SK-N-SH (cell line): Measurements from ENCODE around the gene EDEM3. TPM values are rescaled to one million over a fixed set of nuclear protein-coding genes. Genes with fewer than 3 reads are reported as not detected.

Experiments used
- CTCF ChIA-PET: fragments of 300-600, 350-600 bp; formaldehyde crosslinking; extraction: SDS; loops from one replicate; lab custom pipeline; 2021; lab: Yijun Ruan, JAX
- POLR2A ChIA-PET: fragments of 350-600 bp; sonication (Branson Sonifier 250); formaldehyde crosslinking; extraction: SDS; loops from one replicate; lab custom pipeline; 2020; ENCODE audit warnings: antibody characterized with exemption, inconsistent platforms; lab: Yijun Ruan, JAX
- DNase-seq: peaks from one replicate; pipeline ENCODE4 v3.0.0; 2012
- H2AFZ ChIP-seq: fragments of 200-600 bp; sonication (generic); 2 replicates; pipeline ENCODE4 v1.8.1; 2016; ENCODE audit warnings: antibody characterized with exemption, mild to moderate bottlenecking, low read depth
- H3F3A ChIP-seq: fragments of 200-600 bp; sonication (generic); replicated peaks from 2 replicates; pipeline ENCODE3; 2016; ENCODE audit warnings: antibody characterized with exemption, mild to moderate bottlenecking; ENCODE audit not compliant: insufficient read depth
- H3K27ac ChIP-seq, 2 experiments: fragments of 200-500 bp in 1 of 2; fragments of 200-600 bp in 1 of 2; sonication (Bioruptor generic) in 1 of 2; sonication (generic), shearing (Covaris generic) in 1 of 2; 2 replicates each; pipeline versions ENCODE4 v1.5.1 to v1.6.1; 2014 to 2016; ENCODE audit warnings: low read depth in 2 of 2, inconsistent platforms in 1 of 2, low read length in 1 of 2, mild to moderate bottlenecking in 1 of 2, mixed read lengths in 1 of 2
- H3K27me3 ChIP-seq: fragments of 200-600 bp; sonication (generic), shearing (Covaris generic); 2 replicates; pipeline ENCODE4 v1.6.1; 2016; ENCODE audit warnings: mixed run types; ENCODE audit not compliant: insufficient read depth
- H3K36me3 ChIP-seq, 2 experiments: fragments of 200-500 bp in 1 of 2; fragments of 200-600 bp in 1 of 2; sonication (Bioruptor generic) in 1 of 2; sonication (generic) in 1 of 2; replicated peaks in 1 of 2; 2 replicates each; pipeline versions ENCODE3 to v1.5.1; 2014 to 2016; ENCODE audit warnings: low read length in 1 of 2, mild to moderate bottlenecking in 1 of 2; ENCODE audit not compliant: insufficient read depth in 2 of 2, control insufficient read depth in 1 of 2
- H3K4me1 ChIP-seq, 2 experiments: fragments of 200-500 bp in 1 of 2; fragments of 200-600 bp in 1 of 2; sonication (Bioruptor generic) in 1 of 2; sonication (generic), shearing (Covaris generic) in 1 of 2; 2 replicates each; pipeline versions ENCODE4 v1.5.1 to v1.6.1; 2014 to 2016; ENCODE audit warnings: low read depth in 1 of 2, low read length in 1 of 2, mixed run types in 1 of 2; ENCODE audit not compliant: insufficient read depth in 2 of 2, control insufficient read depth in 1 of 2
- H3K4me2 ChIP-seq: fragments of 200-600 bp; sonication (generic), shearing (Covaris generic); 2 replicates; pipeline ENCODE4 v1.6.1; 2017; ENCODE audit warnings: mixed run types
- H3K4me3 ChIP-seq, 2 experiments: fragments of 200-500 bp in 1 of 2; fragments of 200-600 bp in 1 of 2; sonication (Bioruptor generic) in 1 of 2; sonication (generic), shearing (Covaris generic) in 1 of 2; 2 replicates each; pipeline versions ENCODE4 v1.5.1 to v1.8.1; 2014 to 2016; ENCODE audit warnings: low read depth in 2 of 2, inconsistent platforms in 1 of 2, low read length in 1 of 2, mild to moderate bottlenecking in 1 of 2, mixed read lengths in 1 of 2, moderate library complexity in 1 of 2
- H3K79me2 ChIP-seq: fragments of 200-600 bp; sonication (generic); 2 replicates; pipeline ENCODE4 v1.8.1; 2017; ENCODE audit warnings: mild to moderate bottlenecking; ENCODE audit not compliant: insufficient read depth
- H3K9ac ChIP-seq: fragments of 200-600 bp; sonication (generic); 2 replicates; pipeline ENCODE4 v1.6.1; 2017; ENCODE audit warnings: mixed run types
- H3K9me2 ChIP-seq: fragments of 200-600 bp; sonication (generic); 2 replicates; pipeline ENCODE4 v1.6.1; 2017; ENCODE audit warnings: mixed run types
- H3K9me3 ChIP-seq: fragments of 200-600 bp; sonication (generic); 2 replicates; pipeline ENCODE4 v1.6.1; 2017; ENCODE audit warnings: mixed run types, mild to moderate bottlenecking, moderate library complexity
- H4K20me1 ChIP-seq: fragments of 200-600 bp; sonication (generic); 2 replicates; pipeline ENCODE4 v1.6.1; 2017; ENCODE audit warnings: mild to moderate bottlenecking, mixed run types; ENCODE audit not compliant: insufficient read depth
- CHD2 ChIP-seq: fragments of 150-350 bp; IDR thresholded peaks from 2 replicates; pipeline ENCODE4 v1.6.1; 2018; ENCODE audit warnings: low read length; ENCODE audit not compliant: partially characterized antibody
- EP300 ChIP-seq, 2 experiments: IDR thresholded peaks; 2 replicates each; pipeline versions ENCODE4 v1.4.0 to v1.6.1; 2012; ENCODE audit warnings: borderline replicate concordance in 1 of 2, low read depth in 1 of 2, low read length in 1 of 2
- EZH2phosphoT487 ChIP-seq: fragments of 200-600 bp; sonication (generic); IDR thresholded peaks from 2 replicates; pipeline ENCODE4 v1.6.1; 2017; ENCODE audit warnings: low read depth, mixed run types, mild to moderate bottlenecking, antibody characterized with exemption, moderate library complexity, borderline replicate concordance
- FOSL2 ChIP-seq: IDR thresholded peaks from 2 replicates; pipeline ENCODE4 v1.4.0; 2012; ENCODE audit warnings: low read depth, mild to moderate bottlenecking, moderate library complexity, borderline replicate concordance
- JUND ChIP-seq: IDR thresholded peaks from 2 replicates; pipeline ENCODE4 v1.4.0; 2012
- MEF2A ChIP-seq: IDR thresholded peaks from 2 replicates; pipeline ENCODE4 v1.4.0; 2012; ENCODE audit warnings: low read depth, borderline replicate concordance
- NRF1 ChIP-seq: IDR thresholded peaks from 2 replicates; pipeline ENCODE4 v1.6.1; 2012; ENCODE audit warnings: low read depth, mild to moderate bottlenecking, low read length
- RXRA ChIP-seq: IDR thresholded peaks from 2 replicates; pipeline ENCODE4 v1.4.0; 2012; ENCODE audit warnings: low read depth, mild to moderate bottlenecking, borderline replicate concordance
- SIN3A ChIP-seq: IDR thresholded peaks from 2 replicates; pipeline ENCODE4 v1.6.1; 2012; ENCODE audit warnings: low read depth, mild to moderate bottlenecking, low read length, moderate library complexity, borderline replicate concordance
- TCF12 ChIP-seq: IDR thresholded peaks from 2 replicates; pipeline ENCODE4 v1.4.0; 2012
- TEAD4 ChIP-seq: IDR thresholded peaks from 2 replicates; pipeline ENCODE4 v1.4.0; 2012; ENCODE audit warnings: mild to moderate bottlenecking, borderline replicate concordance; ENCODE audit not compliant: insufficient read depth
- WGBS: methylation state at CpG from one replicate; pipeline ENCODE4 v1.1.6; 2017; ENCODE audit warnings: low lambda C conversion rate; 5-methylcytosine and 5-hydroxymethylcytosine counted together
- polyA plus RNA-seq, 3 experiments: library from polyadenylated mRNA; depleted of rRNA; stranded (reverse); fragments of >200 nt; gene quantifications; 2 replicates each; pipeline ENCODE4 v1.2.3, GENCODE V29; 2012
- TF ChIP-seq, protein P1 (sequence below): fragments of 200-600 bp; sonication (generic); IDR thresholded peaks from 2 replicates; pipeline ENCODE4 v1.6.1; 2017; ENCODE audit warnings: antibody characterized with exemption, mild to moderate bottlenecking, moderate library complexity
- TF ChIP-seq, protein P2 (sequence below): IDR thresholded peaks from 2 replicates; pipeline ENCODE4 v1.6.1; 2012; ENCODE audit warnings: mild to moderate bottlenecking, low read depth, low read length, moderate library complexity
- TF ChIP-seq, protein P3 (sequence below): IDR thresholded peaks from 2 replicates; pipeline ENCODE4; 2012
- TF ChIP-seq, protein P4 (sequence below): IDR thresholded peaks from 2 replicates; pipeline ENCODE4 v1.4.0; 2012; ENCODE audit warnings: low read depth

Gene EDEM3
- polyA plus RNA-seq, 1 of the 3 experiments (the other 2 are of a cell fraction) = 28.6 TPM

DNA sequence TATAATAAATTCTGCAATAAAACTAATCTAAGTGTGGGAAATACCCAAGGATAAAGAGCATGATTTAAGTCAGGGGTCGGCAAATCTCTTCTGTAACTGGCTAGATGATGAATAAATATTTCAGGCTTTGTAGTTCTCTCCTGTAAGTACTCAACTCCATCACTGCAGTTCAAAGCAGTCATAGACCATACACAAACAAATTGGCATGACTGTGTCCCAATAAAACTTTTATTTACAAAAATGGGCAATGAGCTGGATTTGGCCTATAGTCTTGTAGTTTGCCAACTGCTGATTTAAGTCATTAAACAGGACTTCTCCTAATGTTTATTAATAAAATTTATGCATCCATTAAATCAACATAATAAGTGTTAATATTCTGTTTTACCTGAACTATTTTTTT, 49.4 kb downstream of the EDEM3 start:
- TF ChIP-seq TCF12 = no peak
- TF ChIP-seq TEAD4 = no peak
- TF ChIP-seq, protein P1, sequence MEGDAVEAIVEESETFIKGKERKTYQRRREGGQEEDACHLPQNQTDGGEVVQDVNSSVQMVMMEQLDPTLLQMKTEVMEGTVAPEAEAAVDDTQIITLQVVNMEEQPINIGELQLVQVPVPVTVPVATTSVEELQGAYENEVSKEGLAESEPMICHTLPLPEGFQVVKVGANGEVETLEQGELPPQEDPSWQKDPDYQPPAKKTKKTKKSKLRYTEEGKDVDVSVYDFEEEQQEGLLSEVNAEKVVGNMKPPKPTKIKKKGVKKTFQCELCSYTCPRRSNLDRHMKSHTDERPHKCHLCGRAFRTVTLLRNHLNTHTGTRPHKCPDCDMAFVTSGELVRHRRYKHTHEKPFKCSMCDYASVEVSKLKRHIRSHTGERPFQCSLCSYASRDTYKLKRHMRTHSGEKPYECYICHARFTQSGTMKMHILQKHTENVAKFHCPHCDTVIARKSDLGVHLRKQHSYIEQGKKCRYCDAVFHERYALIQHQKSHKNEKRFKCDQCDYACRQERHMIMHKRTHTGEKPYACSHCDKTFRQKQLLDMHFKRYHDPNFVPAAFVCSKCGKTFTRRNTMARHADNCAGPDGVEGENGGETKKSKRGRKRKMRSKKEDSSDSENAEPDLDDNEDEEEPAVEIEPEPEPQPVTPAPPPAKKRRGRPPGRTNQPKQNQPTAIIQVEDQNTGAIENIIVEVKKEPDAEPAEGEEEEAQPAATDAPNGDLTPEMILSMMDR = no peak
- no peak for TF ChIP-seq NRF1
- TF ChIP-seq RXRA = no peak
- TF ChIP-seq MEF2A = no peak
- no peak for TF ChIP-seq FOSL2
- no peak for TF ChIP-seq EZH2phosphoT487
- no peak for TF ChIP-seq SIN3A
- TF ChIP-seq, protein P2, sequence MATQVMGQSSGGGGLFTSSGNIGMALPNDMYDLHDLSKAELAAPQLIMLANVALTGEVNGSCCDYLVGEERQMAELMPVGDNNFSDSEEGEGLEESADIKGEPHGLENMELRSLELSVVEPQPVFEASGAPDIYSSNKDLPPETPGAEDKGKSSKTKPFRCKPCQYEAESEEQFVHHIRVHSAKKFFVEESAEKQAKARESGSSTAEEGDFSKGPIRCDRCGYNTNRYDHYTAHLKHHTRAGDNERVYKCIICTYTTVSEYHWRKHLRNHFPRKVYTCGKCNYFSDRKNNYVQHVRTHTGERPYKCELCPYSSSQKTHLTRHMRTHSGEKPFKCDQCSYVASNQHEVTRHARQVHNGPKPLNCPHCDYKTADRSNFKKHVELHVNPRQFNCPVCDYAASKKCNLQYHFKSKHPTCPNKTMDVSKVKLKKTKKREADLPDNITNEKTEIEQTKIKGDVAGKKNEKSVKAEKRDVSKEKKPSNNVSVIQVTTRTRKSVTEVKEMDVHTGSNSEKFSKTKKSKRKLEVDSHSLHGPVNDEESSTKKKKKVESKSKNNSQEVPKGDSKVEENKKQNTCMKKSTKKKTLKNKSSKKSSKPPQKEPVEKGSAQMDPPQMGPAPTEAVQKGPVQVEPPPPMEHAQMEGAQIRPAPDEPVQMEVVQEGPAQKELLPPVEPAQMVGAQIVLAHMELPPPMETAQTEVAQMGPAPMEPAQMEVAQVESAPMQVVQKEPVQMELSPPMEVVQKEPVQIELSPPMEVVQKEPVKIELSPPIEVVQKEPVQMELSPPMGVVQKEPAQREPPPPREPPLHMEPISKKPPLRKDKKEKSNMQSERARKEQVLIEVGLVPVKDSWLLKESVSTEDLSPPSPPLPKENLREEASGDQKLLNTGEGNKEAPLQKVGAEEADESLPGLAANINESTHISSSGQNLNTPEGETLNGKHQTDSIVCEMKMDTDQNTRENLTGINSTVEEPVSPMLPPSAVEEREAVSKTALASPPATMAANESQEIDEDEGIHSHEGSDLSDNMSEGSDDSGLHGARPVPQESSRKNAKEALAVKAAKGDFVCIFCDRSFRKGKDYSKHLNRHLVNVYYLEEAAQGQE = no peak
- TF ChIP-seq, protein P3, sequence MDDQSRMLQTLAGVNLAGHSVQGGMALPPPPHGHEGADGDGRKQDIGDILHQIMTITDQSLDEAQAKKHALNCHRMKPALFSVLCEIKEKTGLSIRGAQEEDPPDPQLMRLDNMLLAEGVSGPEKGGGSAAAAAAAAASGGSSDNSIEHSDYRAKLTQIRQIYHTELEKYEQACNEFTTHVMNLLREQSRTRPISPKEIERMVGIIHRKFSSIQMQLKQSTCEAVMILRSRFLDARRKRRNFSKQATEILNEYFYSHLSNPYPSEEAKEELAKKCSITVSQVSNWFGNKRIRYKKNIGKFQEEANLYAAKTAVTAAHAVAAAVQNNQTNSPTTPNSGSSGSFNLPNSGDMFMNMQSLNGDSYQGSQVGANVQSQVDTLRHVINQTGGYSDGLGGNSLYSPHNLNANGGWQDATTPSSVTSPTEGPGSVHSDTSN = no peak
- TF ChIP-seq EP300 (IDR thresholded peaks at IDR 0.05; ENCODE audit: borderline replicate concordance in 1 of 2, low read depth in 1 of 2, low read length in 1 of 2) = no peak
- no peak for TF ChIP-seq JUND
- TF ChIP-seq, protein P4, sequence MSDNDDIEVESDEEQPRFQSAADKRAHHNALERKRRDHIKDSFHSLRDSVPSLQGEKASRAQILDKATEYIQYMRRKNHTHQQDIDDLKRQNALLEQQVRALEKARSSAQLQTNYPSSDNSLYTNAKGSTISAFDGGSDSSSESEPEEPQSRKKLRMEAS = no peak
- TF ChIP-seq CHD2 = no peak
- H3K4me2 ChIP-seq = no peak overlapping the region
- peaks cover 85 to 92% of the 10 kb centered on the region in 2 experiments for H3K36me3 ChIP-seq
- H3K27ac ChIP-seq = no peak overlapping the region
- no peaks in the 10 kb centered on the region for H3K79me2 ChIP-seq
- H3K4me1 ChIP-seq = no peaks in the 10 kb centered on the region; a peak in 1 of 4 replicates
- 100% methylated on average over 1 of the region's 1 CpG for WGBS
- H3F3A ChIP-seq = no peaks in the 10 kb centered on the region
- no peaks in the 10 kb centered on the region for H3K27me3 ChIP-seq
- no peak for DNase-seq
- H4K20me1 ChIP-seq = no peaks in the 10 kb centered on the region
- no peak overlapping the region for H2AFZ ChIP-seq
- POLR2A ChIA-PET = no interaction called here
- CTCF ChIA-PET = interaction anchor here (1.1 to 6.3 kb wide), 3 partner anchors 13 to 630 kb away, joined by 3 to 34 read pairs (median 3); no protein-coding TSS in a partner anchor
- no peak overlapping the region for H3K4me3 ChIP-seq
- no peak overlapping the region for H3K9ac ChIP-seq
- no peaks in the 10 kb centered on the region for H3K9me3 ChIP-seq
- H3K9me2 ChIP-seq = no peaks in the 10 kb centered on the region
